Spleen (tissue), 11 donors: ENCODE data around the gene PLCH1. TPM values are rescaled to one million over a fixed set of nuclear protein-coding genes. Genes with fewer than 3 reads are reported as not detected.

ENCODE experiments used
- DNase-seq: peaks from one replicate; pipeline ENCODE4 v3.0.0-alpha.2; 2020
- H3K27ac ChIP-seq, 8 donors: fragments of 200-600 bp; sonication (generic) in 7 of 8; 1 replicate in 4 of 8; 2 replicates in 4 of 8; pipeline versions ENCODE4 v1.5.0 to v1.8.0; 2016 to 2021; ENCODE audit warnings: inconsistent platforms in 4 of 8, mild to moderate bottlenecking in 4 of 8, moderate library complexity in 1 of 8
- H3K27me3 ChIP-seq, 7 donors: fragments of 200-600 bp; sonication (generic) in 6 of 7; replicated peaks in 1 of 7; 1 replicate in 4 of 7; 2 replicates in 3 of 7; pipeline versions ENCODE4 v1.5.0 to v1.8.0; 2016 to 2021; ENCODE audit warnings: inconsistent platforms in 3 of 7, mild to moderate bottlenecking in 1 of 7
- H3K36me3 ChIP-seq, 6 donors: fragments of 200-600 bp; sonication (generic) in 5 of 6; 1 replicate in 4 of 6; 2 replicates in 2 of 6; pipeline versions ENCODE4 v1.5.0 to v1.8.0; 2016 to 2021; ENCODE audit warnings: inconsistent platforms in 2 of 6
- H3K4me1 ChIP-seq, 6 donors: fragments of 200-600 bp; sonication (generic) in 5 of 6; 1 replicate in 3 of 6; 2 replicates in 3 of 6; pipeline versions ENCODE4 v1.5.0 to v1.8.0; 2016 to 2021; ENCODE audit warnings: inconsistent platforms in 3 of 6
- H3K4me3 ChIP-seq, 8 donors: fragments of 200-600 bp; sonication (generic) in 7 of 8; 1 replicate in 4 of 8; 2 replicates in 4 of 8; pipeline versions ENCODE4 v1.5.0 to v1.8.0; 2016 to 2021; ENCODE audit warnings: inconsistent platforms in 4 of 8, mild to moderate bottlenecking in 4 of 8, moderate library complexity in 2 of 8
- H3K9me3 ChIP-seq, 8 donors: fragments of 200-600 bp; sonication (generic) in 7 of 8; 1 replicate in 4 of 8; 2 replicates in 4 of 8; pipeline versions ENCODE4 v1.5.0 to v1.8.0; 2016 to 2021; ENCODE audit warnings: inconsistent platforms in 4 of 8
- CTCF ChIP-seq, 11 experiments: fragments of 200-600 bp in 7 of 11; fragments of 450-650 bp in 4 of 11; sonication (generic) in 4 of 11; IDR thresholded peaks in 8 of 11; conservative IDR thresholded peaks in 3 of 11; 1 replicate in 7 of 11; 2 replicates in 4 of 11; pipeline versions ENCODE4 v1.4.0 to v1.8.0; 2016 to 2021; ENCODE audit warnings: antibody characterized with exemption in 11 of 11, inconsistent platforms in 4 of 11, mild to moderate bottlenecking in 1 of 11
- POLR2A ChIP-seq, 3 donors: fragments of 450-650 bp; IDR thresholded peaks; one replicate each; pipeline ENCODE4 v1.5.1; 2017; ENCODE audit warnings: antibody characterized with exemption in 3 of 3, mild to moderate bottlenecking in 1 of 3
- POLR2AphosphoS5 ChIP-seq, 3 donors: sonication (generic); formaldehyde crosslinking; IDR thresholded peaks; one replicate each; pipeline ENCODE4 v1.5.1; 2017; ENCODE audit warnings: antibody characterized with exemption in 3 of 3
- WGBS, 5 donors: extraction: QIAGEN DNeasy Blood & Tissue Kit in 3 of 5; methylation state at CpG; one replicate each; pipeline versions ENCODE4 v1.1.5 to v1.1.7; 2013 to 2018; 5-methylcytosine and 5-hydroxymethylcytosine counted together
- intact Hi-C: fragments of 100-400 bp; cut with DNase I; formaldehyde crosslinking; loops from one replicate; pipeline ENCODE4 v1.15.0; 2023; ENCODE audit warnings: low total_unique reads
- polyA plus RNA-seq, 3 donors: library from polyadenylated mRNA; stranded (reverse); fragments of 200-250 nt; gene quantifications; one replicate each; pipeline ENCODE4 v1.2.1, GENCODE V29; 2013
- total RNA-seq, 7 donors: library from RNA; depleted of rRNA in 3 of 7; stranded (reverse); fragments of >200 nt in 3 of 7; fragmentation: NEBNext Ultra II Directional in 4 of 7; extraction: Animal tissue kit (Norgen Biotek cat#: 25700) in 4 of 7; gene quantifications; one replicate each; pipeline versions ENCODE4 v1.1.0 to v1.2.1, GENCODE V29; 2016 to 2021
- donor health status: healthy with polysubstance abuse.
- donor health status: DM: no; HTN: no; CAD: no; lungs with moderate emphysema.
- donor health status: DM: no; HTN: no; CAD: no.
- donor health status: Bipolar disorder and iron deficiency.
- donor health status: healthy.
- donor health status: DM: no; HTN: no; CAD: no.
- donor health status: DM: yes; HTN: yes; CAD: no.

PLCH1 gene
- total and polyA plus RNA-seq, 10 donors, result 0.02 to 0.37 (median 0.13) TPM; not detected in 1

- Histone ChIP-seq H3K9me3 (no peaks in the 10 kb centered on the region), H3K4me3 (no peak overlapping the region), H3K36me3 (no peaks in the 10 kb centered on the region), H3K27me3 (no peaks in the 10 kb centered on the region), H3K27ac (no peak overlapping the region), H3K4me1 (no peaks in the 10 kb centered on the region)
- intact Hi-C loops, result no loop called here
- no peak for DNase-seq
- TF ChIP-seq POLR2AphosphoS5 (IDR thresholded peaks at IDR 0.05) (no peak), POLR2A (IDR thresholded peaks at IDR 0.05) (no peak), CTCF (IDR thresholded peaks at IDR 0.05 in 8 of 11, conservative IDR thresholded peaks at IDR 0.05 in 3 of 11) (no peak)
- 46 to 80% (median 74%) methylated on average over 1 of the region's 1 CpG for WGBS, 5 donors
Observed at GRCh38 chr3:155661042-155661441, 83.8 kb downstream of the PLCH1 start.

GRCh38 chr3:155658671-155659261 lies 86.1 kb downstream of the PLCH1 start:
- 75 to 89% (median 86%) methylated on average over 4 of the region's 4 CpGs for WGBS, 5 donors
- no peak overlapping the region for H3K27ac ChIP-seq
- no peak overlapping the region for H3K4me3 ChIP-seq
- no peaks in the 10 kb centered on the region for H3K27me3 ChIP-seq
- intact Hi-C loops, result no loop called here
- H3K36me3 ChIP-seq, result no peaks in the 10 kb centered on the region
- DNase-seq, result no peak
- H3K9me3 ChIP-seq, result no peaks in the 10 kb centered on the region
- no peaks in the 10 kb centered on the region for H3K4me1 ChIP-seq
- TF ChIP-seq CTCF (IDR thresholded peaks at IDR 0.05 in 8 of 11, conservative IDR thresholded peaks at IDR 0.05 in 3 of 11) (no peak), POLR2A (IDR thresholded peaks at IDR 0.05) (no peak), POLR2AphosphoS5 (IDR thresholded peaks at IDR 0.05) (no peak)

- TF ChIP-seq POLR2AphosphoS5 (IDR thresholded peaks at IDR 0.05), result no peak
- no peak for TF ChIP-seq CTCF (IDR thresholded peaks at IDR 0.05 in 8 of 11, conservative IDR thresholded peaks at IDR 0.05 in 3 of 11)
- TF ChIP-seq POLR2A (IDR thresholded peaks at IDR 0.05), result no peak
- Histone ChIP-seq H3K27me3 (no peaks in the 10 kb centered on the region), H3K36me3 (no peaks in the 10 kb centered on the region), H3K27ac (no peak overlapping the region), H3K9me3 (no peaks in the 10 kb centered on the region), H3K4me1 (no peaks in the 10 kb centered on the region), H3K4me3 (no peak overlapping the region)
- no peak for DNase-seq
- WGBS, 5 donors, result 73 to 83% (median 81%) methylated on average over 5 of the region's 5 CpGs
- intact Hi-C loops, result no loop called here
Observed at GRCh38 chr3:155658006-155658405, 86.9 kb downstream of the PLCH1 start.

- Histone ChIP-seq H3K4me1 (no peaks in the 10 kb centered on the region), H3K27ac (no peak overlapping the region), H3K4me3 (no peak overlapping the region), H3K27me3 (no peaks in the 10 kb centered on the region), H3K9me3 (no peaks in the 10 kb centered on the region), H3K36me3 (no peaks in the 10 kb centered on the region)
- WGBS, 5 donors, result 71 to 88% (median 79%) methylated on average over 4 of the region's 4 CpGs
- no peak for DNase-seq
- TF ChIP-seq POLR2A (IDR thresholded peaks at IDR 0.05) (no peak), POLR2AphosphoS5 (IDR thresholded peaks at IDR 0.05) (no peak), CTCF (IDR thresholded peaks at IDR 0.05 in 8 of 11, conservative IDR thresholded peaks at IDR 0.05 in 3 of 11) (no peak)
- intact Hi-C loops, result no loop called here
Observed at GRCh38 chr3:155657161-155657560, 87.7 kb downstream of the PLCH1 start.
